GM21423 (cell line): ENCODE results near the gene SF3B5.
A peak's percentile ranks its signal among the peaks of the same experiment; 100 is the strongest.
"Not testable (repeated sequence)": the region's sequence is repeated elsewhere in the genome, so short reads cannot be mapped to it uniquely, and the experiment has no call there.

ENCODE experiments used
- ATAC-seq: cut with Tn5 transposase; IDR thresholded peaks from one replicate; pipeline ENCODE4 v1.9.1; 2021; ENCODE audit warnings: mild to moderate bottlenecking, moderate library complexity; ENCODE audit not compliant: unreplicated experiment

The SF3B5 gene

DNA sequence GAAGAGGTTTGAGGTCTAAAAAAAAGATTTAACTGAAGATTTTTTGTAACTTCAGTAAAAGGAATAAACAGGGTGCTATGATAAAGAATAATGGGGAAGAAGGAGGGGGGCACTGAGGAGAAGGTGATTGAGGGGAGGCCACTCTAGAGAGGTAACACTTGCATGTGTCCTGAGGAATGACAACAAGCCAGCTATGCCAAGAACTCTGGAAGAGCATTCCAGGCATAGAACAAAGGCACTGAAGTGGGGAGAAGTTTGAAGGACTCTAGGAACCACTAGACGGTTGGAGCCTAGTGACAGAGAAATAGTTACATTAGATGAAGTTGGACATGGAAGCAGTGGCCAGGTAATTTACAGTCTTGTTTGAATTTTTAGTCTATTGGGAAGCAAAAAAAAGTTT, 10.8 kb upstream of the SF3B5 start:
- ATAC-seq, result no peak

DNA sequence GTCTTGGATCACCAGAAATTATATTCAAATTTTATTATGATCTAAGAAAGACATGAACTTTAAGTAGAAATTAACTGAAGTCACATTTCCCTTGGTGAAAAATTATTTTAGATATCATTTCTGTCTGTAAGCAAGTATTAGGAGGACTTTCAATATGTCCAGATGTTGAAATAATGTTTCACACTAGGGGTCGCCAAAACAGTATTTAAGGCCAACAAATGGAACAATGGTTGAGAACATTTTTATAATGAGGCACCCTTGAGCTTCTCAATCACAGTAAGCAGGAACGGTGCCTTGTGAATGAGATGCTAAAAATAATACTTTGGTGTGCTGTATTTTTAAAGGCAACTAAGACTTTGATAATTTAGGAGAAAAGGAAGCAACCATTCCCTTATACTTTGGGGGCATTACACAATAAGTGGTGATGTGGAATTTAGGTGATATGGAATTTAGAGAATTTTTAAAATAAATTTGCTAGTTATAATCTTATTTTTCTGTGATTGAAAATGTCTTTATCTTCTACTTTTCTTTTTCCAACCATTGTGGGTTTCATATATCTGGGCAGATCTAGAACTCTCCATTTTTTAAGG, 9.6 kb upstream of the SF3B5 start:
- peak; percentile 74 for ATAC-seq

DNA sequence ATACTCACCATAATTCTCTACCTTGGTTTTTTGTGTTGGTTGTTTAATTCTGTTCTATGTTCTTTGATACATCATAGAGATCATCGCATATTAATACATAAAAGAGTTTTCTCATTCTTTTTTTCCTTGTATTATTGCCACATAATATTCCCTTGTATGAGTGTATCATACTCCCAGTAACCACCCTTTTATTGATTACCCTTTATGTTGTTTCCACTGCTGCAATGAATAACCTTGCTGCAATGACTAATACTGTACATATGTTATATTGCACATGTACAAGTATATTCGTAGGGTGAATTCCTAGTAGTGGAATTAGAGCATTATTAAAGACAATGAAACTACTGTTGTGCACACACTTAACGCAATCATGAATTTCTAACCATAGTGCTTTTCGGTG, 9.1 kb upstream of the SF3B5 start:
- ATAC-seq, result no peak

DNA sequence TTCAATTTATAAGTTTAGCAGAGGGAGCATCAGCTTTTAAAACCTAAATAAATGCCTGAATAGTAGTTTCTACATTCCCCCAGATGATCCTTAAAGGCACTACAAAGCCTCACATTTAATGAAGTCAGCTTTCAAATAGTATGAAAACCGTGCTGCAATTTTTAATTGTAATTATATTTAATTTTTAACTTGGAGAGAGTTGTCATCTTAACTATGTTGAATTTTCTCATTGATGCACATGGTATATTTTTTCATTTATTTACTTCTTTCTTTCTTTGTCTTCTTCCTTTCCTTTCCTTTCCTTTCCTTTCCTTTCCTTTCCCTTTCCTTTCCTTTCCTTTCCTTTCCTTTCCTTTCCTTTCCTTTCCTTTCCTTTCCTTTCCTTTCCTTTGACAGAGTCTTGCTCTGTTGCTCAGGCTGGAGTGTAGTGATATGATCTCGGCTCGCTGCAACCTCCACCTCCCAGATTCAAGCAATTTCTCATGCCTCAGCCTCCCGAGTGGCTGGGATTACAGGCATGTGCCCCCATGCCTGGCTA, 7.7 kb upstream of the SF3B5 start:
- ATAC-seq, result no peak

DNA sequence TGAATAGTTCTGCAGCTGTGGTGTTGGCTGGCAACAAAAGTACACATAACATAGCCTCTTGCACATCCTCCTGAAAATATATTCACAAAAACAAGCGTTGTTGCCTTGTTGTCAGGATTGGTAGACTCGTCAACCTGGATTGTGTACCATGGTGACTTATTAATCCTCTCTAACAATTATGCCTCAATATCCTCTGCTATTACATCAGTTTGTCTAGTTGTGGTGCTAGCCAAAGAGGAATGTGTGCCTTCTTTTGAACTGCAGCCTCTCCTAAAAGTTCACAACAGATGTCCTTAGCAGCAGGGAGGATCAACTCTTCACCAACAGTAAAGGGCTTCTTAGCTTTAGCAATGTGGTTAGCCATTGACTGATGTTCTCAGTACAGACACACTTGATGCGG, 3.6 kb upstream of the SF3B5 start:
- no peak for ATAC-seq

DNA sequence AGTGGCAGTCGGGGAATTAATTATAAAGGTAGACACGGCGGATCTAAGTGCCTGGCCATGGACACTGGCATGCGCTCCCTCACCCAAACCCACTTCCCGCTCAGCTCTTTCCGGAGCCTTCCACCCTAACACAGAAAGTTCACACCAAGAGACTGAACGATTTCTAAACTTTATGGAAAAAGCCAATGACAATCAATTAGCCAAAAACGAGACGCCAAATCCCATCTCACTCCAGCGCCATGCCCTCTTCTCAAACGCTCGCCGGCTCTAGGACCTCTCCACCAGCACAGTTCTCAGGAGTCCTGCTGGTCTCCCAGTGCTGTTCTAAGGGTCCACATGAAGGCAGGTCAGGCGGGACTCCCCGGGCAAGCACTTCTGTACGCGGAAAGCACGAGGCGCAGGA, 641 bp downstream of the SF3B5 start:
- no peak for ATAC-seq

DNA sequence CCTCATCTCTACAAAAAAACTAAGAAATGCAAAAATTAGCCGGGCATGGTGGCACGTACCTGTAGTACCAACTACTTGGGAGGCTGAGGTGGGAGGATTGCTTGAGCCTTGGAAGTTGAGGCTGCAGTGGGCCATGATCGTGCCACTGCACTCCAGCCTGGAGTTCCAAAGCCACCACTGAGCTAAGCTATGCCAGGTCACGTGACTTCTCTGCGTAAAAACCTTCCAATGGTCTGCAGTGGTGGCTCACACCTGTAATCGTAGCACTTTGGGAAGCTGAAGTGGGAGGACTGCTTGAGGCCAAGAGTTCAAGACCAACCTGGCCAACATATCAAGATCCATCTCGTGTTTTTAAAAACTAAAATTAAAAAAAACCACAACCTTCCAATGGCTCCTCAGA, 1.7 kb downstream of the SF3B5 start:
- ATAC-seq, result no peak

DNA sequence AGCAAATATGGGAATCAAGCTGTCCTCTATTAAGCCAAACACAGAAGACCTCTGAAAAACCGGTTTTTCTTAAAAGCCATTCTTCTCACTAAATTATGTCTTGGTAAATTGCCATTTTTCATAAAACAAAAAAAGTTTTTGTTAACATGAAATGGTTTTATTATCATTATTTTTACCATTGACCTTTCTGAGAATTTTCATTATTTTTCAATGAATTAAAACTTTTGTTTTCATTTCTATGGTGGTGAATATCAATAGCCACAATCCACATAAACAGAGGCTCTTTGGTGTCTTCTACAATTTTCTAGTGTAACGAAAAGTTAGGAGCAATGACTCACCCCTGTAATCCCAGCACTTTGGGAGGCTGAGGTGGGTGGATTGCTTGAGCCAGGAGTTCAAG, 2.1 kb downstream of the SF3B5 start:
- no peak for ATAC-seq

DNA sequence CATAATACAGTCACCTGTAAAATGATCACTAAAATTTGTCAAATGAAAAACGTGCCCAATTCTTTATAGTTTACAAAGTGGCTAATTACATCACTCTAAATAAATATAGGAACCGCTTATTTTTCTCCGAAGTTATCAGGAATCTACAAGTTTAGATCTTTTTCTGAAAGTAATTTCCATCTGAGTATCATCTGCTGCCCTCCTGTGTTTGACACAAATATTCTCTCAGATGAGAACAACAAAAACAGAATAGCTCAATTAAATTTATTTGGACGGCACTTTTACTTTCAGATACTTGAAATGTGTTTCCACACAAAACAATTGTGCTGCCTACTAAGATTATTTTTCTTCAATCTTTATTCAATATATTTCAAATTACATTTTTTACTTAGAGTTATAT, 5.0 kb downstream of the SF3B5 start:
- ATAC-seq, result no peak

DNA sequence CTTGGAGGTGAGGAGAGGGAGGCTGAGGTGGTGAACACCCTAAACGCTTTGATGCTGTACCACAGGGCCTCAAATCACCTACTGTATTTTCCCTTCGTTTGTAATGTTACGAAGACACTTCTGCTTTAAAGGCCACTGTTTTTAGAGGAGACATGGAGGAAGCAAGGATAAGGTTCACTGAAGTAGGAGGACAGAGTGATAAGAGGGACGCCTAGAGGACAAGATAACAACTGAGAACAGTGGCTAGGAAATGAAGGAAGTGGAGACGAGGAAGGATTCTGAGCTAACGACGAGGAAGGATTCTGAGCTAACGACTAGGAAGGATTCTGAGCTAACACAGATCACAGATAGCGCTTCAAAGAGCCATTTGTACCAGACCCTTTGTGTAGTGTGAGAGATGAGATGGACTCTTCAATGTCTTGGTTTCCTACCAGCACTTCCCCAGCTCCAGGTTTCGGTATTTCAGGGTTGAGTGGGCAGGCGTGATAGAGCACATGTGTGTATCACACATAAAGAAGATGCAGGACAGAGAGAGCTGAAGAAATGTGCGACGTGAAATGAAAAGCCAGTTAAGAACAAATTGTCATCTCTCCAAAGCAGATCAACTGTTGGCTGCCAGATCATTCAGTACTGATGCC, 7.5 kb downstream of the SF3B5 start:
- ATAC-seq, result no peak

DNA sequence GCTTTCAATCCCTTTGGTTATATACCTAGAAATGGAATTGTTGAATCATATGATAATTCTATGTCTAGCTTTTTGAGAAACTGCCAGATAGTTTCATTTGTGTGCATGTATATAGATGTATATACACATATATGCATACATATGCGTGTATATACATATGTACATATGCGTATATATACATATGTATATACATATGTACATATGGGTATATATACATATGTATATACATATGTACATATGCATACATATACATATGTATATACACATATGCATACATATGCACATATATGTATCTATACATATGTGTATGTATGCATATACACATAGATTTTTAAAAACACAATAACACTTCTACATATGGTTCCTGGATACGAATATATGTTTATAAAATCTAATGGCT, 8.4 kb downstream of the SF3B5 start:
- no peak for ATAC-seq

DNA sequence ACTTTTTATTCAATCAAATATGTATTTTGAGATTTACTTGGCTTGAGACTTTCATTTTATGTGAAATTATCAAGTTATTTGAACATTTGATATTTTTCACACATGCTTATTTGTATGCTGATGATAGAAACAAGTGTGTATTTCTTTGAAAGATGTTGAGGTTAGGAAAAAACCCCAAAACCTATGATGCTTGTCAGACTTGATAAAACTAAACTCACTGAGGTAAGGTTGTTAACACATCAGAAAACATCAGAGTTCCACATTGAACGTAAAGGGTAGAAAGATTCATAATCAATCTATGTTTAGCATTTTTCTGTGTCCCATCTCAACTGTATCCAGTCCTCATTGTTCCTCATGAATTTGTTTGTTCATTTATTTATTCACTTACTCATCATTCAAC, 12.2 kb downstream of the SF3B5 start:
- no peak for ATAC-seq

DNA sequence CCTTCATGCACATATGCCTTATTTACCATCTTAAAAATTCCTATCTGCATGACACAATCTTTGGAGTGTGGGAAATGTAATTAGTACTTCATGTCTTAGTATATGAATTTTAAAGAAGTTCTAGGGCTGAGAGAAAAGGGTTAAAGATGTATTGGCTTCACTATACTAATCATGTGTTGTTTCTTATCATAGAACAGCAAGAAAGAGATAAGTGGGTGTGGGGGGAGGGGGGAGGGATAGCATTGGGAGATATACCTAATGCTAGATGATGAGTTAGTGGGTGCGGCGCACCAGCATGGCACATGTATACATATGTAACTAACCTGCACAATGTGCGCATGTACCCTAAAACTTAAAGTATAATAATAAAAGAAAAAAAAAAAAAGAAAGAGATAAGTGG, 13.0 kb downstream of the SF3B5 start:
- not testable (repeated sequence) for ATAC-seq

DNA sequence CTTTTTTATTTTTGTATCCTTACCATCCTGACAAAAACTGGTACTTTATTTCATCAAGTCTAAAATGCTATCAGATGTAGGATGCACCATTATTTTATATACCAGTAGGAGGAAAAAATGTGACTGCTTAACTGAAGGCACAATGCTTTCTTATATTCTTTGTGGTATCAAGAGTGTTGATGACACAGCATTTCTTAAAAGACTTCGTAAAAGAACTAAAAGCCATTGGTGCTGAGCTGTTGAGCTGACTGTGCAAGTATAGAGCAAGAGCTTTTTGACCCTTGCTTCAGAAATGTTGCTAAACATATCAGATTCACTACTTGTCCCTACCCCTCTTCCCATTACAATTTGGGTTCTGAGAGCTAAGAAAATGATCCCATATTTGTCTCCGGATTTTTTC, 17.5 kb downstream of the SF3B5 start:
- ATAC-seq, result no peak

DNA sequence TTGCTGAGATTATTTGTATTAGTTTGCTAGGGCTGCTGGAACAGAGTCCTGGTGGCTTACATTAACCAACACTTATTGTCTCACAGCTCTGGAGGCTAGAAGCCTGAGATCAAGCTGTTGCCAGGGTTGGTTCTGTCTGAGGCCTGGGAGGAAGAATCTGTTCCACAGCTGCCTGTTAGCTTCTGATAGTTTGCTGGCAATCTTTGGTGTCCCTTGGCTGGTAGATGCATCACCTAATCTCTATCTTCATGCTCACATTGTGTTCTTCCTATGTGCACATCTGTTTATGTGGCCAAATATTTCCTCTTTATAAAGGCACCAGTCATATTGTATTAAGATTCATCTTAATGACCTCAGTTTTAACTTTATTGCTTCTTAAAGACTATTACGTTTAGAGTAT, 19.5 kb downstream of the SF3B5 start:
- peak; percentile 12 for ATAC-seq

DNA sequence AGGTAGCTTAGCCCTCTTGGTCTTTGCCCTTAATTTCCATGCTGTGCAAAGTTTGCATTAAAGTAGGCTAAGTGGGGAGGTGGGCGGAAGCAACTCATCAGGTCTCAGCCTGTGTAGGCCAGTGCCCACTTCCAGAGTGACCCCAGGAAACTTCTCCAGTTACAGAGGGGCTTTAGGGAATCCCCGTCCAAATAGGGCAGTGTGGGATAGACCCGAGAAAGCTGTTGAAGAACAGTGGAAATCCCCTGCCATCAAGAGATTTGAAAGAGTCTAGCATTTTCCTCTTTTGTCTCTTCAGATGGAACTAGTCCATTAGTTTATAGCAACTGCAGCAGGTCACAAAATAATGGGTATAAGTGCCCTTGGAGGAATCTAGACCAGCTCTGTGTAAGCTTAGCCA, 20.2 kb downstream of the SF3B5 start:
- peak; percentile 50 for ATAC-seq

DNA sequence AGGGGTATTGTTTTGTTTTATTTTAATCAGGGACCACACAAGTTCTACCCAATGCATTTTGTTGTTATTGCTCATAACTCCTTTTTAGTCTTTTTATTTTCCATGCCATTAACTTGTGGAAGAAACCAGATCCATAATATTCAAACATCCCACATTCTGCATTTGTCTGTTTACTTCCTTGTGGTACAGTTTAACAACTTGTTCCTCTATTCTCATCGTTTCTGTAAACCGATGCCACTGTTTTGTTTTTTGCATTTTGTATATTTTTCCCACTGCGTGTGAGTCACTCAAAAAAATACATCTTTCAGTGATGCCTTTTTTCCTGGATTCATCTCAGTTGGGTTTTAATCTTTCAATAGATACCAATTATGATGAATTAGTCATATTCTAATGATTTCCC, 22.3 kb downstream of the SF3B5 start:
- no peak for ATAC-seq

DNA sequence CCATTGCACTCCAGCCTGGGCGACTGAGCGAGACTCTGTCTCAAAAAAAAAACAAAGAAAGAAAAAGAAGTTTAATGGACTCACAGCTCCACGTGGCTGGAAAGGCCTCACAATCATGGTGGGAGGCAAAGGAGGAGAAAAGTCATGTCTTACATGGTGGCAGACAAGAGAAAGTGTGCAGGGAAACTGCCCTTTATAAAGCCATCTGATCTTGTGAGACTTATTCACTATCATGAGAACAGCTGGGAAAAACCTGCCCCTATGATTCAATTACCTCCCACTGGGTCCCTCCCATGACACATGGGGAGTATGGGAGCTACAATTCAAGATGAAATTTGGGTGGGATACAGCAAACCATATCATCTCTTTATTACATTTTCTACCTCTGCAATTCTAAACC, 25.9 kb downstream of the SF3B5 start:
- ATAC-seq, result no peak

DNA sequence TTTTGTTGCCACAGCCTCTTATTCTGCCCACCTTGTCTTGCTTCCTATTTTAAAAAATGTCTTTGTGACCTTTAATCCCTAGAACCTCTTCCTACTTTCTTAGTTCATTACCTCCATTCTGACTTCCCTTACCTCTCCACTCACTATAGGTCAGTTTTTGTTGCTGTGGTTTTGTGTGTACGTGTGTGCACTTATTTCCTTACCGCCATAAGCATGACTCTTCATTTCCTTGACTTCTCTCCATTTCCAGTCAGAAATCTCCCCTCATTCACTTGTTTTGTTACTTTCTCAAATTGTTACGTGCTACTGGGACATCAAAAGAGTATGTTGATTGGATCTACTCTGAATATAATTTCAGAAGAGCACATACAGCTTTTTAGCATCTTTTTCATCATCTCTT, 26.6 kb downstream of the SF3B5 start:
- ATAC-seq, result no peak

DNA sequence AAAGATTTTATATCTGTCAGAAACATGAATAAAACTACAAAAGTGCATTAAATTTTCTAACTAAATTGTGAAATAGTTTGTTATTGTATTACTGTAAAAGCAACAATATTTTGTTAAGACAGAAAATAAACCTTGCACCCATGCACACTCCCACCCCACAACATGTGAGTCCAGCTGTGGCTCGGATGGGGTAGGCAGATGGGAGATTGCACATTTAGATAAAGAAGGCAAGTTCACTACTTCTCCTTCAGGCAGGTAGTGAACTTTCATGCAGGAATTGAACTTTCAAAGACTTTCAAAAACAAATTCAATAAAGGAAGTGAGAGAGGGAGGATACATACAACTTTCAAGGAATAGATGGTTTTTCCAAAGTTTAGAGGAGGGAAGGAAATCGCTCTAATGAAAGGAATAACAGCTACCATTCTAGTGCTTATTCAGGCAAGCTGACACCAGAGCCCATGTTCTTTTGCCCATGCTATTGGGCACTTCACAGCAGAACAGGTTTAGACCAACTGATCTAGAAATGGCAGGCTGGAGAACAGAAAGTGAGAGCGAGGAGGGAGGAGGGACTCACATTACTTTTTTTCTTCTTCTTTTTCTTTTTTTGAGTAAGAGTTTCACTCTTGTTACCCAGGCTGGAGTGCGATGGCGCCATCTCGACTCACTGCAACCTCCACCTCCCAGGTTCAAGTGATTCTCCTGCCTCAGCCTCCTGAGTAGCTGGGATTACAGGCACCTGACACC, 28.5 kb downstream of the SF3B5 start:
- peak; percentile 34 for ATAC-seq

DNA sequence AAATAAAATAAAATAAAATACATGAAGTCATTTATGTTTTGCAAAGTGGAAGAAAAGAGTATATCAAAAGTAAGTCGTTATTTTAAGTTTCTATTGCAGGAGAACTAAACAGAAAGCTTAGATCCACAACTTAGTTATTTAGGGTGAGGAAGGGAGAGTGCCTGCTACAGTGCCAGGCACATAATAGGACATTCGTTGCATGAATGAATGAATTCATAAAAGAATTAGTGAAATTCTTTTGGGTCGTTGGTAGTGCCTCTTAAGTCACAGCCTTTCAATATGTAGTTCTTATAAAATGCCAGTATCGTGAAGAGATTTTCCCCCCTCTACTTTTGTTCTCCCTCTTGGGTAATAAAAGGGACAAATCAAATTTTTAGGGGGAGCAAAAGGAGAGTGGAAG, 29.1 kb downstream of the SF3B5 start:
- ATAC-seq, result no peak

DNA sequence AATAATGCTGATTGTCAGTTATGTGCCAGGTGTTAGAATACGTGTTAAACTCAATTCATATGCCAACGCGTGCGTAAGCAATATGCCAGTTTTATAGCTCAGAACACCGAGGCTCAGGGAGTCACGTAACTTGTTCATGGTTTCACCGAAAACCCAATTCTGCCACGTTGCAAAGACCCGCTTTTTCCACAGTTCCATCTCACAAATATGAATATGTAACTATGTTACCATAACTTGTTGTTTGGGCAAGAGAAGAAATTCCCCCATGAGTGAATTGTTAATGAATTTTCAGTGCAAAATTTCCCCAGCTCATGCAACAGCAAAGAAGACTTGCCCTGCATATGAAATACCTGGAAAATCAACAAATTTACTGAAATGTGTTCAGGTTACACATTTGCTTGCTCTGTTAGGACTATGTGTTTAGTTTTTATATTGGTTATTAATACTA, 30.1 kb downstream of the SF3B5 start:
- ATAC-seq, result no peak
